D721Med (cell line): ENCODE measurements around the gene GLYATL3.
A peak's percentile ranks its signal among the peaks of the same experiment; 100 is the strongest.

Experiments used
- DNase-seq: peaks from one replicate; pipeline ENCODE4 v3.0.0; 2011; ENCODE audit warnings: low spot score; ENCODE audit not compliant: insufficient read length
- FAIRE-seq: peaks from 2 replicates; lab custom pipeline; 2011; peaks lifted over from hg19 to GRCh38; lab: Jason Lieb, UNC
- TF ChIP-seq, protein P1 (sequence below): IDR thresholded peaks from 2 replicates; pipeline ENCODE4 v1.5.1; 2012; ENCODE audit warnings: mild to moderate bottlenecking, control low read depth; ENCODE audit not compliant: insufficient read depth; ENCODE audit errors: missing control alignments

Gene GLYATL3

DNA sequence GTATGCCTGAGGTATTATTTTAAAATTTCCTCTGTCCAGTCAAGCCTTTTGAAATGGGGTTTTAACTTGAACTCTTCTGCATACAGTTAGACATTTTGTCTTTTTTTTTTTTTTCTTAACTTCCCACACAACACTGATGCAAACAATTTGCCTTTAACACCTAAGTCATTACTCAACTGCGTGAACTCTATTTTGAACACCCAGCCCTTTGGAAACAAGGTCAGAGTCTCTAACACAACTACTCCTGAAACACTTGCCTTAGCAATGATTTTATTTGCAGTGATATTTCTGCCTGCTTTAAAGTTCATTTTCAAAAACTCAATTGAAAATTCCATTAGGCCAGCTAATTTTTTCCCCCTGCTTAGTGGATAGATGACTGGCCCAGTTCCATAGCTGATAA is 24.2 kb downstream of the GLYATL3 start:
- FAIRE-seq (no peak), DNase-seq (no peak)
- TF ChIP-seq, protein P1, sequence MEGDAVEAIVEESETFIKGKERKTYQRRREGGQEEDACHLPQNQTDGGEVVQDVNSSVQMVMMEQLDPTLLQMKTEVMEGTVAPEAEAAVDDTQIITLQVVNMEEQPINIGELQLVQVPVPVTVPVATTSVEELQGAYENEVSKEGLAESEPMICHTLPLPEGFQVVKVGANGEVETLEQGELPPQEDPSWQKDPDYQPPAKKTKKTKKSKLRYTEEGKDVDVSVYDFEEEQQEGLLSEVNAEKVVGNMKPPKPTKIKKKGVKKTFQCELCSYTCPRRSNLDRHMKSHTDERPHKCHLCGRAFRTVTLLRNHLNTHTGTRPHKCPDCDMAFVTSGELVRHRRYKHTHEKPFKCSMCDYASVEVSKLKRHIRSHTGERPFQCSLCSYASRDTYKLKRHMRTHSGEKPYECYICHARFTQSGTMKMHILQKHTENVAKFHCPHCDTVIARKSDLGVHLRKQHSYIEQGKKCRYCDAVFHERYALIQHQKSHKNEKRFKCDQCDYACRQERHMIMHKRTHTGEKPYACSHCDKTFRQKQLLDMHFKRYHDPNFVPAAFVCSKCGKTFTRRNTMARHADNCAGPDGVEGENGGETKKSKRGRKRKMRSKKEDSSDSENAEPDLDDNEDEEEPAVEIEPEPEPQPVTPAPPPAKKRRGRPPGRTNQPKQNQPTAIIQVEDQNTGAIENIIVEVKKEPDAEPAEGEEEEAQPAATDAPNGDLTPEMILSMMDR: no peak

DNA sequence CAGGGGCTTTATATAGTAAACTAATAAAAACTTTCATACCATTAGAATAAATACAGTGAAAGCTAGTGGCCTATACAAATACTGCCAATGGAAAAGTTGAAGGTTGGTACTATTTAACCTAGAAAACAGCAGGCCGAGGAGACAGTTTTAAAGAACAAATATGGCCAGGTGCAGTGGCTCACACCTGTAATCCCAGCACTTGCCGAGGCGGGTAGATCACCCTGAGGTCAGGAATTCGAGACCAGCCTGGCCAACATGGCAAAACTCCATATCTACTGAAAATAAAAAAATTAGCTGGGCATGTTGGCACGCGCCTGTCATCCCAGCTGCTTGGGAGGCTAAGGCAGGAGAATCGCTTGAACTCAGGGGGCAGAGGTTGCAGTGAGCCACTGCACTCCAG is 24.8 kb downstream of the GLYATL3 start:
- TF ChIP-seq, protein P1: no peak

DNA sequence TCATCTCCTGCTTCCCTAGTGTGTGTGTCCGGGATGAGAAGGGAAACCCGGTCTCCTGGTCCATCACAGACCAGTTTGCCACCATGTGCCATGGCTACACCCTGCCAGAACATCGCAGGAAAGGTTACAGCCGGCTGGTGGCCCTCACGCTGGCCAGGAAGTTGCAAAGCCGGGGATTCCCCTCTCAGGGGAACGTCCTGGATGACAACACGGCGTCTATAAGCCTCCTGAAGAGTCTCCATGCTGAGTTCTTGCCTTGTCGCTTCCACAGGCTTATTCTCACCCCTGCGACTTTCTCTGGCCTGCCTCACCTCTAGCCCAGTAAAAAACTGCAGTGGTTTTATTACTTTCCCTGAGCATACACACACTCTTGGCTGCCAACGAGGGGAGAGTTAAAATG is 26.9 kb downstream of the GLYATL3 start:
- TF ChIP-seq, protein P1: no peak
- FAIRE-seq: no peak
- no peak for DNase-seq

More for the DNA sequence above, 24.8 kb downstream of the GLYATL3 start:
- FAIRE-seq: no peak
- DNase-seq: no peak

DNA sequence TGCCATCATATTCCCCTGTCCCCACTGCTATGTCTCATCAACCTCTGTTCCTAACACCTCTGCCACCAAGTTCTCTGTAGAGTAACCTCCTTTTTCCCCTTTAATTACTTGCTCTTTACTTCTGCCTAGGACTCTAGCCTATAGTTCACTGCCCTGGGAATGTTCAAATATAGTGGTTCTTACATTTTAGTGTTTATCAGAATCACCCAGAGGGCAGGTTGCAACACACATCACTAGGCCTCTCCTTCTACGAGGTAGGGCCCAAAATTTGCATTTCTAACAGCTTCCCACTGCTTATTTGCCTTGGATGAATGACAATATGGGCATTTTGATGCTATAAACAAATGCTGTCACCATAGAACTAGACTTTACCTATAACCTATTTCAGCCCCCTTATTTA is 27.6 kb downstream of the GLYATL3 start:
- no peak for FAIRE-seq
- DNase-seq: no peak
- TF ChIP-seq, protein P1: no peak

DNA sequence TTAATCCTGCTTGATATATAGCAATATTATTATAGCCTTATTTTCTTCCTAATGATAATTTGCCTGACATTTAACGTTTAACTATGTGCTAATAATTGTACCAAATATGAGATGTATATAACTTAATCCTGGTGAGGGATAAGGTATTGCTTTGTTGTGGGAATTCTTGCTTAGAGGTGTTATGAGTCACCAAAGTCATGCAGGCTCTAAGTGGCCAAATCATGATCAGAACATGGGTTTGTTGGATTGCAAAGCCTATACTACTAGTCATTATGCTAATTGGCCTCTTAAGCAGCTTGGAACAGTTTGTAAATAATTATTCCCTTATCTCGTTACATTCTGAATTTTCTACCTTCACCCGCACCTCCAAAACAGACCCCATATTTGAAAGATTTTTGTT is 28.8 kb downstream of the GLYATL3 start:
- FAIRE-seq (peak; percentile 74), DNase-seq (no peak)
- TF ChIP-seq, protein P1: no peak

DNA sequence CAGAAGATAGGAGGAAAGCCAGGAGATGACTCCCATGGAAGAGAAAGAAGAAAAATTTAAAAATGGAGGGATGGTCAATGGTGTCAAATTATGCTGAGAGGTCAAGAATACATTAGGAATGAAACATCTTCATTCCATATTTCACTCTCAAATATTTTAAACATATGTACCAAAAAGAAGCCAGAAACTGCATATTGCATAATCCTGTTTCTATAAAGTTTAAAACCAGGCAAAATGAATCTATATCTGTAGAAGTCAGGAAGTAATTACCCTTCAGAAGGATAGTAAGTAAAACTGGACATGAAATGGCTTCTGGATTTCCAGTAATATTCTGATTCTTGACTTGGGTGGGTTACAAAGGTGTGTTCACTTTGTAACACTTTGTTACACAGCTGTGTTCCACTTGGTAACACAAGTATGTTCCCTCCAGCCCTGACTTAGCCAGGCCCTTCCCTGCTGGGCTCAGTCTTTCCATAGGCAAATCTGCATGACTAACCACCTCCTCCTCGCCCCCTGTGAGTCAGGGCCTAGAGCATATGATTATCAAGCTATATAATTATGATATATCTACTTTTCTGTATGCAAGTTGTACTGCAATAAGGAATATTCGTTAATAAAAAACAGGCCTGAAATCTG is 30.5 kb downstream of the GLYATL3 start:
- TF ChIP-seq, protein P1: no peak
- DNase-seq (no peak), FAIRE-seq (no peak)

DNA sequence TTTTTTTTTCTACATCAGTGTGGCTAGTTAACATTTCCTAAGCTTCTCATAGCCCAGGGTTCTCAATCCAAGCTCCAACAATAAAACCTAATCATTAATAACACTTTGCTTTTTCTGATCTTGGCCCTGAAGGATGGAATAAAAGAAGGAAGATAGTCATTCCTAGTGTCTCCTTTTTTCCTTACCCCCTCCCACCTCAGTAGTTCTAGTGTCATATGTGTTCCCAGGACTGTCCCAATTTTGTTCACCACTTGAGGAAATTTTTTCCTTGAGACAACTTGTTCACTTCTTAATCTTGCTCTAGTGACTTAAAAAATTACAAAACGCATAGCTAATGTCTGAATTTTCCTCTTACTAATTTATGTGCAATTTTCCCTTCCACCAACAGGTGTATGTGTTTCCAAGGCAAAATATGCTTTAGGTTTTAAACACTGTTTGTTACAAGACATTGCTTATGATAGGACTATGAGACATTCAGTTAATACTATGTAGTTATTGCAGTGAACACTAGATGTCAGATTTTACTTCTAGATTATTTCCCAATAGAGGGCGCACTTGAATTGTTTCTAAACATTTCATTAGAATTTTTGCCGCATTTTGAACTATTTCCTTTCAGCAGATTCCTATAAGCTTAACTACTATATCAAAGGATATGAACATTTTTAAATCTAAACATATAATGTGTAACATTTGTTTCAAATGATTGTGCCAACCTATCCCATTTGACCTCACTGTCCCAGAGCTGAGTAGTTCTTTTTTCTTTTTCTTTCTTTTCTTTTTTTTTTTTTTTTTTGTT is 32.2 kb downstream of the GLYATL3 start:
- DNase-seq: no peak
- TF ChIP-seq, protein P1: peak; percentile 98
- FAIRE-seq: peak; percentile 90
